Measurements from ENCODE around the gene VWDE. TPM values are rescaled to one million over a fixed set of nuclear protein-coding genes. Genes with fewer than 3 reads are reported as not detected.
A peak's percentile ranks its signal among the peaks of the same experiment; 100 is the strongest.

Gene VWDE
- total RNA-seq, 1 donor from 2014 or later: 9.8 TPM

GRCh38 chr7:12369072-12369471 lies 34.6 kb downstream of the VWDE start:
- Histone ChIP-seq H3K79me2 (ENCODE audit: low read depth) (no peaks in the 10 kb centered on the region), H3F3A (ENCODE audit: low read depth) (no peaks in the 10 kb centered on the region), H3K27ac (no peak overlapping the region), H3K27me3 (no peaks in the 10 kb centered on the region), H3K9ac (no peak overlapping the region), H3K36me3 (no peaks in the 10 kb centered on the region), H4K20me1 (ENCODE audit: low read depth) (no peaks in the 10 kb centered on the region), H3K4me2 (no peak overlapping the region), H2AFZ (replicated peaks) (no peak overlapping the region), H3K4me1 (no peaks in the 10 kb centered on the region), H3K4me3 (no peak overlapping the region), H3K9me3 (ENCODE audit: low read depth) (no peaks in the 10 kb centered on the region)
- Mint-ChIP-seq H3K27ac (no peak overlapping the region), H3K9me3 (no peaks in the 10 kb centered on the region), H3K4me3 (no peak overlapping the region), H3K4me1 (no peaks in the 10 kb centered on the region), H3K27me3 (ENCODE audit: insufficient read depth, low read depth) (no peaks in the 10 kb centered on the region), H3K36me3 (no peaks in the 10 kb centered on the region)
- no peak for TF ChIP-seq EZH2 (IDR thresholded peaks at IDR 0.05)
- TF ChIP-seq EZH2phosphoT487 (IDR thresholded peaks at IDR 0.05): no peak
- TF ChIP-seq, protein P1, sequence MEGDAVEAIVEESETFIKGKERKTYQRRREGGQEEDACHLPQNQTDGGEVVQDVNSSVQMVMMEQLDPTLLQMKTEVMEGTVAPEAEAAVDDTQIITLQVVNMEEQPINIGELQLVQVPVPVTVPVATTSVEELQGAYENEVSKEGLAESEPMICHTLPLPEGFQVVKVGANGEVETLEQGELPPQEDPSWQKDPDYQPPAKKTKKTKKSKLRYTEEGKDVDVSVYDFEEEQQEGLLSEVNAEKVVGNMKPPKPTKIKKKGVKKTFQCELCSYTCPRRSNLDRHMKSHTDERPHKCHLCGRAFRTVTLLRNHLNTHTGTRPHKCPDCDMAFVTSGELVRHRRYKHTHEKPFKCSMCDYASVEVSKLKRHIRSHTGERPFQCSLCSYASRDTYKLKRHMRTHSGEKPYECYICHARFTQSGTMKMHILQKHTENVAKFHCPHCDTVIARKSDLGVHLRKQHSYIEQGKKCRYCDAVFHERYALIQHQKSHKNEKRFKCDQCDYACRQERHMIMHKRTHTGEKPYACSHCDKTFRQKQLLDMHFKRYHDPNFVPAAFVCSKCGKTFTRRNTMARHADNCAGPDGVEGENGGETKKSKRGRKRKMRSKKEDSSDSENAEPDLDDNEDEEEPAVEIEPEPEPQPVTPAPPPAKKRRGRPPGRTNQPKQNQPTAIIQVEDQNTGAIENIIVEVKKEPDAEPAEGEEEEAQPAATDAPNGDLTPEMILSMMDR (IDR thresholded peaks at IDR 0.05): no peak
- DNase-seq (ENCODE audit: low spot score): peak; percentile 7

DNA sequence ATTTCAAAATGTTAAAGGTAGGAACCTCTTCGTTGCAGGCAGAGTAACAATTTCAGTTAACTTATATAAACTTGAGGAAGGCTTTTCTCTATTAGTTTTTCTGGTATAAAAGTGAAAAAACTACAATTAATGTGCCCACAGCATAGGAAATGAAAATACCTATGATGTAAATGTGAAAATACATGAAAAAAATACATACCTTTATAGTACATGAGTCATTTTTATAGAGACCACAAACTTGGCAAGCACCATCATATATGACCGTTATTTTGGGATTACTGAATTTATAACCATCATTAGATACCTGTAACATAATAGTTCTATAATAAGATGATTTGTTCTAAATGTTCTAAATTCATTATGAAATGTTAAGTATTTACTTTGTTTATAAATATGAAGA lies 42.7 kb downstream of the VWDE start:
- Histone ChIP-seq H3K36me3 (no peaks in the 10 kb centered on the region), H3K9ac (no peak overlapping the region), H2AFZ (replicated peaks) (no peak overlapping the region), H3K4me1 (no peaks in the 10 kb centered on the region), H4K20me1 (ENCODE audit: low read depth) (no peaks in the 10 kb centered on the region), H3K9me3 (ENCODE audit: low read depth) (no peaks in the 10 kb centered on the region), H3K4me3 (no peak overlapping the region), H3F3A (ENCODE audit: low read depth) (no peaks in the 10 kb centered on the region), H3K27ac (no peak overlapping the region), H3K4me2 (no peak overlapping the region), H3K27me3 (no peaks in the 10 kb centered on the region), H3K79me2 (ENCODE audit: low read depth) (no peaks in the 10 kb centered on the region)
- no peaks in the 10 kb centered on the region for H3K36me3 Mint-ChIP-seq
- H3K9me3 Mint-ChIP-seq: no peaks in the 10 kb centered on the region
- DNase-seq (ENCODE audit: low spot score): no peak
- no peak overlapping the region for H3K27ac Mint-ChIP-seq
- H3K4me3 Mint-ChIP-seq: no peak overlapping the region
- TF ChIP-seq EZH2 (IDR thresholded peaks at IDR 0.05) (no peak), EZH2phosphoT487 (IDR thresholded peaks at IDR 0.05) (no peak)
- TF ChIP-seq, protein P1 (IDR thresholded peaks at IDR 0.05): no peak
- H3K4me1 Mint-ChIP-seq: no peaks in the 10 kb centered on the region
- H3K27me3 Mint-ChIP-seq (ENCODE audit: insufficient read depth, low read depth): no peaks in the 10 kb centered on the region

DNA sequence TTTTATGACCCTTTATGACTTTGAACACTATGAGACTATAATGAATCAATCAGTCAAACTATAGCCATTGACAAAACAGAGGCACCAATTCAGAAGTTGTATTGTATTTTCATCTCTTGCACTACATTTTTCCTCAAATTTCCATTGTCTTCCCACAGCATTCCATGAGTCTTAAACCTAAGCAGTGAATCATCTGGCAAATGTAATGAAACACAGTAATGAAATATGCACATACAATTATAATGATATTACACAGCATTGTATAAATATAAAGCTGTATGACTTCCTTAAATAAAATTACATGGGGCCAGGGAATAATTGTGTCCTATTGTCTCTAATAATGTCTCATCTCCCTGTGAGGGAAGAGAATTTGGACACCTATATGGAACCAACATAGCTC lies 45.0 kb downstream of the VWDE start:
- H3K4me3 Mint-ChIP-seq: no peak overlapping the region
- Histone ChIP-seq H3K9me3 (ENCODE audit: low read depth) (no peaks in the 10 kb centered on the region), H3K4me3 (no peak overlapping the region), H3K36me3 (no peaks in the 10 kb centered on the region), H3K9ac (no peak overlapping the region), H3K4me1 (no peaks in the 10 kb centered on the region), H3K79me2 (ENCODE audit: low read depth) (no peaks in the 10 kb centered on the region), H3F3A (ENCODE audit: low read depth) (no peaks in the 10 kb centered on the region), H2AFZ (replicated peaks) (no peak overlapping the region), H3K4me2 (no peak overlapping the region), H4K20me1 (ENCODE audit: low read depth) (no peaks in the 10 kb centered on the region), H3K27me3 (no peaks in the 10 kb centered on the region), H3K27ac (no peak overlapping the region)
- no peaks in the 10 kb centered on the region for H3K27me3 Mint-ChIP-seq (ENCODE audit: insufficient read depth, low read depth)
- no peaks in the 10 kb centered on the region for H3K4me1 Mint-ChIP-seq
- DNase-seq (ENCODE audit: low spot score): no peak
- no peak for TF ChIP-seq EZH2 (IDR thresholded peaks at IDR 0.05)
- no peak for TF ChIP-seq EZH2phosphoT487 (IDR thresholded peaks at IDR 0.05)
- TF ChIP-seq, protein P1 (IDR thresholded peaks at IDR 0.05): no peak
- no peaks in the 10 kb centered on the region for H3K9me3 Mint-ChIP-seq
- no peaks in the 10 kb centered on the region for H3K36me3 Mint-ChIP-seq
- H3K27ac Mint-ChIP-seq: no peak overlapping the region

All from neural progenitor cell (in vitro differentiated cells).